HFFc6 (cell line): Measurements from ENCODE around the gene NTSR1. TPM values are rescaled to one million over a fixed set of nuclear protein-coding genes. Genes with fewer than 3 reads are reported as not detected.

Experiments used
- DNase-seq: peaks from one replicate; pipeline ENCODE4 v3.0.0-alpha.2; 2018
- H3K27ac Mint-ChIP-seq: 2 replicates; pipeline ENCODE4 v1.8.0; 2020; ENCODE audit warnings: mild to moderate bottlenecking, mixed read lengths
- H3K27me3 Mint-ChIP-seq: 2 replicates; pipeline ENCODE4 v1.8.0; 2021; ENCODE audit warnings: mild to moderate bottlenecking, moderate library complexity, mixed read lengths; ENCODE audit not compliant: insufficient read depth
- H3K36me3 Mint-ChIP-seq: 2 replicates; pipeline ENCODE4 v1.8.0; 2021; ENCODE audit warnings: low read depth, mixed read lengths
- H3K4me1 Mint-ChIP-seq: 2 replicates; pipeline ENCODE4 v1.8.0; 2020; ENCODE audit warnings: low read depth, mixed read lengths
- H3K4me3 Mint-ChIP-seq: 2 replicates; pipeline ENCODE4 v1.8.0; 2020; ENCODE audit warnings: mild to moderate bottlenecking, moderate library complexity, mixed read lengths
- H3K9me3 Mint-ChIP-seq: 2 replicates; pipeline ENCODE4 v1.8.0; 2020; ENCODE audit warnings: mild to moderate bottlenecking, mixed read lengths
- CTCF ChIP-seq: fragments of 200-600 bp; sonication (generic); IDR thresholded peaks from 2 replicates; pipeline ENCODE4 v1.5.0; 2021; ENCODE audit warnings: antibody characterized with exemption, mild to moderate bottlenecking
- total RNA-seq, 6 experiments: library from RNA; stranded (reverse); fragmentation: NEBNext Ultra II Directional; extraction: Animal tissue kit (Norgen Biotek cat#: 25700); gene quantifications; 2 replicates in 1 of 6; 3 replicates in 5 of 6; pipeline ENCODE4 v1.2.3, GENCODE V29; 2021

NTSR1 gene
- total RNA-seq, 6 experiments from 2014 or later: 3.1 to 6.5 (median 5.6) TPM

DNA sequence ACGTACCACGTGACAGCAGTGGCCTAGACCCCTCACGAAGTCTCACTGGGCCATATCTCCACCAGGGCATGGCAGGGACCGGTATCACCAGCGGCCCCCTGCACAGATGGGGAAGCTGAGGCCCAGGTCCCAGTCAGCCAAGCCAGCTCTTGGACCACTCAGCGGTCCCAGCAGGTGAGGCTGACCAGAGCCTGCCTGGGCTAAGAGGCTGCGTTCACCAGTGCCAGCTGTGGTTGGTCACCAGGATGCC lies 85.0 kb downstream of the NTSR1 start:
- peaks cover 38% of the 10 kb centered on the region for H3K4me1 Mint-ChIP-seq
- H3K4me3 Mint-ChIP-seq: peak overlapping the region; percentile 68
- peaks cover 6% of the 10 kb centered on the region for H3K36me3 Mint-ChIP-seq
- DNase-seq: no peak
- TF ChIP-seq CTCF: 0 out of 2 replicates have a peak, but pooled peaks have one; percentile 17
- H3K27ac Mint-ChIP-seq: peak overlapping the region; percentile 45
- no peaks in the 10 kb centered on the region for H3K9me3 Mint-ChIP-seq
- H3K27me3 Mint-ChIP-seq: peaks cover 2% of the 10 kb centered on the region; the same call in 1 of the 2 replicates

GRCh38 chr20:62794007-62794724 lies 85.5 kb downstream of the NTSR1 start:
- Mint-ChIP-seq H3K4me1 (peaks cover 38% of the 10 kb centered on the region), H3K9me3 (no peaks in the 10 kb centered on the region), H3K4me3 (peak overlapping the region; percentile 86), H3K27me3 (peaks cover 2% of the 10 kb centered on the region; the same call in 1 of the 2 replicates), H3K27ac (peak overlapping the region; percentile 88), H3K36me3 (peaks cover 11% of the 10 kb centered on the region)
- no peak for TF ChIP-seq CTCF
- peak; percentile 85 for DNase-seq

DNA sequence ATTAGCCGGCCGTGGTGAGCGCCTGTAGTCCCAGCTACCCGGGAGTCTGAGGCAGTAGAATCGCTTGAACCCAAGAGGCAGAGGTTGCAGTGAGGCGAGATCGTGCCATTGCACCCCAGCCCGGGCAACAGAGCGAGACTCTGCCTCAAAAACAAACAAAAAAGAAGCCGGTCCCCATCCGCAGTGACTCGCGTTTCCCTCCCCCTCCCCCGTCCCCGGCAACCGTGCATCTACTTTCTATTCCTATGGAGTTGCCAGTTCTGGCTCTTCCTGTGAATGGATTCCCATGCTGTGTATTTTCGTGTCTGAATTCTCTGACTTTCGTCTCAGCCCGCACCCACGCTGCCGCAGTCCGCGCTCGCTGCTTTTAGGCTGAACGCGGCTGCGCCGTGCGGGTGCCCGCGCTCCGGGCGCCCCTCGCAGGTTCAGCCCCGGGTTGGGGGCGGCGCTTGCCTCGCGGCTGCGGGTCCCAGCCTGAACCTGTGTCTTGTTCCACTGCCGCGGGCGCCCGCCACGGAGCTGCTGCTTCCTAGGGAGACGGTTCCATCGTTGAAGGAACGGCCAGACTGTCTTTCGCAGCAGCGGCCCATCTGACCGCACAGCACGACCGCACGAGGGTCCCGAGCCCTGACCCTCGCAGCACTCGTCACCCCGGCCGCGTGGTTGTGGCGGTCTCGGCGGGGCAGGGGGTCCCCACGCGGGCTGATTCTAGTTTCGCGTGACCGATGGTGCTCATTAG lies 86.6 kb downstream of the NTSR1 start:
- Mint-ChIP-seq H3K36me3 (peaks cover 14% of the 10 kb centered on the region), H3K9me3 (no peaks in the 10 kb centered on the region)

DNA sequence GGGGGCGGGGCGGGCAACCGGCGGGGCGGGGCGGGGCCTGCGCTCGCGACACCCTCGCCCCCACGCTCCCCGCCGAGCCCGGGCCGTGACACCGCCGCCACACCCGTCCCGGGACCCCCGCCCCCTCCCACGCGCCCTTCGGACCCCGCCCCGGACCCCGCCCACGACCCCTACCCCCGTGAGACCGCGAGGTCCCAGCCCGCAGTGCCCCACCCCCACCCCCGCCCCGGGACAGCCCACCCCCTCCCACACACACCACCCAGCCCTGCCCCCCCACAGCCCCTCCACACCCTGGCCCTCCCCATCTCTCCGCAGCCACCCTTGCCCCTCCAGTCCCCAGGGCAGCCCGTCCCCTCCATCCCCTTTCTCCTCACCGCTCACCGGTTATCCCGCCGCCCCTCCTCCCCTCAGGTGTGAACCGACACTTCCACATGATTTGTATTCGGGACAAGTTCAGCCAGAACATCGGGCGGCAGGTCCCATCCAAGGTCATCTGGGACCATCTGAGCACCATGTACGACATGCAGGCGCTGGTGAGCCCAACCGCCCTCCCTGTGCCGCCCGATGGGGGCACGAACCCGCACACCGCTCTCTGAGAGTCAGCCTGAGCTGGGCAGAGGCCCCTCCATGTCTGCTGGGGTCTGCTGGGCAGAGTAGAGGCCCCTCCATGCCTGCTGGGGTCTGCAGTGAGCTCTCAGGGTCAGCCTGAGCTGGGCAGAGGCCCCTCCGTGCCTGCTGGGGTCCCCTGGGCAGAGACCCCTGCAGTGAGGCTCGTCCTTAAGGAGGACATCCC lies 88.3 kb downstream of the NTSR1 start:
- DNase-seq: no peak
- H3K4me1 Mint-ChIP-seq: peaks cover 29% of the 10 kb centered on the region
- H3K4me3 Mint-ChIP-seq: peak overlapping the region; percentile 83
- no peaks in the 10 kb centered on the region for H3K9me3 Mint-ChIP-seq
- TF ChIP-seq CTCF: no peak
- H3K27ac Mint-ChIP-seq: no peak overlapping the region
- H3K36me3 Mint-ChIP-seq: peaks cover 14% of the 10 kb centered on the region
- H3K27me3 Mint-ChIP-seq: peaks cover 2% of the 10 kb centered on the region; the same call in 1 of the 2 replicates

More for the DNA sequence above, 86.6 kb downstream of the NTSR1 start:
- peak overlapping the region; percentile 88 for H3K27ac Mint-ChIP-seq
- no peak for DNase-seq
- TF ChIP-seq CTCF: no peak
- peak overlapping the region; percentile 86 for H3K4me3 Mint-ChIP-seq
- H3K27me3 Mint-ChIP-seq: peaks cover 2% of the 10 kb centered on the region; the same call in 1 of the 2 replicates
- peaks cover 38% of the 10 kb centered on the region for H3K4me1 Mint-ChIP-seq

DNA sequence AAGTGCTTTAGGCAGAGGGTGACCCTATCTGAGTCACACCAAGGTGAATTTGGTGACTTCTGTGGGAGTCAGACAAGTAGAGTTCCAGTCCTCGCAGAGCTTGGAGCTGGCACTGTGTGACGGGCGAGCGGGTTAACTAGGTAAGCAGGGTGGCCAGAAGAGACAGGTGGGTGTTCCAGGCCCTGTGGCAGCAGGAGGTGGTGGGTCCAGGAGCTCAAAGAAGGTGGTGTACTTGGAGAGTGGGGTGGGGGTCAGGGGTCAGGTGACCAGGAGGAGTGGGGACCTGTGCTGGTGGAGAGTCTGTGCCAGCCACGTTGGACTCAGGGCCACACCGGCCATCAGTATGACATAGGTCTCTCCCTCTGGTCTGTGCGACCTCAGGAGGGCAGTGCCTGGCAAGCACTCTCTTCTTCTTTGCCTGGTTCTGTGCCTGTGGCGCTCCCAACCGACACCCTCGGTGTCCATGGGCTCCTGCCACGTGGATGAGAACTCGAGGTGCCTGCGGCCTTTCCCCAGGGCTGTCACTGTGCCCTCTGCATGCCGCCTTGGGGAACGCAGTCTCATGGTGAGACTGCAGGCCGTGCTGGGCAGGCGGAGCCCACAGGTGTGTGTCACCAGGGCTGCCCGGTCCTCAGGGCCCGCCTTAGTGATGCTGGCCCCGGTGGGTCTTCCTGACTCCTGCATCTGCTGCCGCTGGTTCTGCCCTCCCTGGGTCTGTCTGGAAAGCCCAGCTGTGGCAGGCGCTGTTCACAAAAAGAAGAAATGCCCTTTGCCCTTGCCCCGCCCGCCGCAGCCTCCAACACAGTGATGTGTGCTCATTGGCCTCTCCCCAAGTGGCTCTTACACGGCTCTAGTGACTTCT lies 89.3 kb downstream of the NTSR1 start:
- Mint-ChIP-seq H3K27ac (peak overlapping the region; percentile 16; the same call in 1 of the 2 replicates), H3K4me3 (peak overlapping the region; percentile 83), H3K9me3 (no peaks in the 10 kb centered on the region), H3K36me3 (peaks cover 14% of the 10 kb centered on the region), H3K4me1 (peaks cover 19% of the 10 kb centered on the region), H3K27me3 (peaks cover 2% of the 10 kb centered on the region; the same call in 1 of the 2 replicates)
- 0 out of 2 replicates have a peak, but pooled peaks have one; percentile 10 for TF ChIP-seq CTCF
- DNase-seq: no peak
